ENCODE measurements around the gene SNAPC2. TPM values are rescaled to one million over a fixed set of nuclear protein-coding genes. Genes with fewer than 3 reads are reported as not detected.

The SNAPC2 gene
- total RNA-seq, 1 experiment from 2014 or later, result 44.5 TPM

- no peak for DNase-seq (ENCODE audit: low spot score)
These were observed 48.1 kb downstream of the SNAPC2 start for GRCh38 chr19:7968008-7968795.

GRCh38 chr19:7968796-7969554 is 48.8 kb downstream of the SNAPC2 start:
- DNase-seq (ENCODE audit: low spot score), result no peak

- no peak for DNase-seq (ENCODE audit: low spot score)
These were observed 49.4 kb downstream of the SNAPC2 start for GRCh38 chr19:7969555-7969939.

- peak; percentile 41 for DNase-seq (ENCODE audit: low spot score)
These were observed 50.7 kb downstream of the SNAPC2 start for GRCh38 chr19:7970716-7971448.

GRCh38 chr19:7971553-7972520 is 51.7 kb downstream of the SNAPC2 start:
- no peak for DNase-seq (ENCODE audit: low spot score)

Other genes with a start within 250 kb of the SNAPC2 start
- not detected in 2 replicates for gene MCEMP1, start 243.2 kb upstream of the SNAPC2 start, total RNA-seq (2014; rRNA removed; shearing (Covaris generic))
- gene TRAPPC5, start 239.5 kb upstream of the SNAPC2 start, total RNA-seq (2014; rRNA removed; shearing (Covaris generic)), result 118 and 176 TPM in 2 replicates
- gene FCER2, start 218.2 kb upstream of the SNAPC2 start, total RNA-seq (2014; rRNA removed; shearing (Covaris generic)), result not detected in 2 replicates
- gene CLEC4G, start 188.2 kb upstream of the SNAPC2 start, total RNA-seq (2014; rRNA removed; shearing (Covaris generic)), result not detected in 2 replicates
- not detected in 2 replicates for gene CD209, start 172.8 kb upstream of the SNAPC2 start, total RNA-seq (2014; rRNA removed; shearing (Covaris generic))
- 0.12 TPM in 1 of 2 replicates, not detected in the other for gene CLEC4M, start 157.1 kb upstream of the SNAPC2 start, total RNA-seq (2014; rRNA removed; shearing (Covaris generic))
- gene EVI5L, start 90.1 kb upstream of the SNAPC2 start, total RNA-seq (2014; rRNA removed; shearing (Covaris generic)), result 20.2 and 21.1 TPM in 2 replicates
- gene PRR36, start 45.9 kb upstream of the SNAPC2 start, total RNA-seq (2014; rRNA removed; shearing (Covaris generic)), result 1.0 and 1.2 TPM in 2 replicates
- gene LRRC8E, start 31.8 kb upstream of the SNAPC2 start, total RNA-seq (2014; rRNA removed; shearing (Covaris generic)), result 30.8 and 33.7 TPM in 2 replicates
- 7.1 and 12.7 TPM in 2 replicates for gene MAP2K7, start 16.5 kb upstream of the SNAPC2 start, total RNA-seq (2014; rRNA removed; shearing (Covaris generic))
- 0.34 TPM in 1 of 2 replicates, not detected in the other for gene TGFBR3L, start 5.5 kb upstream of the SNAPC2 start, total RNA-seq (2014; rRNA removed; shearing (Covaris generic))
- 24.3 and 37.0 TPM in 2 replicates for gene CTXN1, start 5.8 kb downstream of the SNAPC2 start, total RNA-seq (2014; rRNA removed; shearing (Covaris generic))
- gene TIMM44, start 23.3 kb downstream of the SNAPC2 start, total RNA-seq (2014; rRNA removed; shearing (Covaris generic)), result 82.0 and 92.0 TPM in 2 replicates
- gene ELAVL1, start 85.3 kb downstream of the SNAPC2 start, total RNA-seq (2014; rRNA removed; shearing (Covaris generic)), result 69.3 and 79.7 TPM in 2 replicates
- not detected in 2 replicates for gene CCL25, start 132.4 kb downstream of the SNAPC2 start, total RNA-seq (2014; rRNA removed; shearing (Covaris generic))
- 0.62 TPM in 1 of 2 replicates, not detected in the other for gene FBN3, start 229.3 kb downstream of the SNAPC2 start, total RNA-seq (2014; rRNA removed; shearing (Covaris generic))